ENCODE results near the gene DAGLA.
"Not testable (repeated sequence)": the region's sequence is repeated elsewhere in the genome, so short reads cannot be mapped to it uniquely, and the experiment has no call there.

DAGLA gene, protein sequence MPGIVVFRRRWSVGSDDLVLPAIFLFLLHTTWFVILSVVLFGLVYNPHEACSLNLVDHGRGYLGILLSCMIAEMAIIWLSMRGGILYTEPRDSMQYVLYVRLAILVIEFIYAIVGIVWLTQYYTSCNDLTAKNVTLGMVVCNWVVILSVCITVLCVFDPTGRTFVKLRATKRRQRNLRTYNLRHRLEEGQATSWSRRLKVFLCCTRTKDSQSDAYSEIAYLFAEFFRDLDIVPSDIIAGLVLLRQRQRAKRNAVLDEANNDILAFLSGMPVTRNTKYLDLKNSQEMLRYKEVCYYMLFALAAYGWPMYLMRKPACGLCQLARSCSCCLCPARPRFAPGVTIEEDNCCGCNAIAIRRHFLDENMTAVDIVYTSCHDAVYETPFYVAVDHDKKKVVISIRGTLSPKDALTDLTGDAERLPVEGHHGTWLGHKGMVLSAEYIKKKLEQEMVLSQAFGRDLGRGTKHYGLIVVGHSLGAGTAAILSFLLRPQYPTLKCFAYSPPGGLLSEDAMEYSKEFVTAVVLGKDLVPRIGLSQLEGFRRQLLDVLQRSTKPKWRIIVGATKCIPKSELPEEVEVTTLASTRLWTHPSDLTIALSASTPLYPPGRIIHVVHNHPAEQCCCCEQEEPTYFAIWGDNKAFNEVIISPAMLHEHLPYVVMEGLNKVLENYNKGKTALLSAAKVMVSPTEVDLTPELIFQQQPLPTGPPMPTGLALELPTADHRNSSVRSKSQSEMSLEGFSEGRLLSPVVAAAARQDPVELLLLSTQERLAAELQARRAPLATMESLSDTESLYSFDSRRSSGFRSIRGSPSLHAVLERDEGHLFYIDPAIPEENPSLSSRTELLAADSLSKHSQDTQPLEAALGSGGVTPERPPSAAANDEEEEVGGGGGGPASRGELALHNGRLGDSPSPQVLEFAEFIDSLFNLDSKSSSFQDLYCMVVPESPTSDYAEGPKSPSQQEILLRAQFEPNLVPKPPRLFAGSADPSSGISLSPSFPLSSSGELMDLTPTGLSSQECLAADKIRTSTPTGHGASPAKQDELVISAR

DNA sequence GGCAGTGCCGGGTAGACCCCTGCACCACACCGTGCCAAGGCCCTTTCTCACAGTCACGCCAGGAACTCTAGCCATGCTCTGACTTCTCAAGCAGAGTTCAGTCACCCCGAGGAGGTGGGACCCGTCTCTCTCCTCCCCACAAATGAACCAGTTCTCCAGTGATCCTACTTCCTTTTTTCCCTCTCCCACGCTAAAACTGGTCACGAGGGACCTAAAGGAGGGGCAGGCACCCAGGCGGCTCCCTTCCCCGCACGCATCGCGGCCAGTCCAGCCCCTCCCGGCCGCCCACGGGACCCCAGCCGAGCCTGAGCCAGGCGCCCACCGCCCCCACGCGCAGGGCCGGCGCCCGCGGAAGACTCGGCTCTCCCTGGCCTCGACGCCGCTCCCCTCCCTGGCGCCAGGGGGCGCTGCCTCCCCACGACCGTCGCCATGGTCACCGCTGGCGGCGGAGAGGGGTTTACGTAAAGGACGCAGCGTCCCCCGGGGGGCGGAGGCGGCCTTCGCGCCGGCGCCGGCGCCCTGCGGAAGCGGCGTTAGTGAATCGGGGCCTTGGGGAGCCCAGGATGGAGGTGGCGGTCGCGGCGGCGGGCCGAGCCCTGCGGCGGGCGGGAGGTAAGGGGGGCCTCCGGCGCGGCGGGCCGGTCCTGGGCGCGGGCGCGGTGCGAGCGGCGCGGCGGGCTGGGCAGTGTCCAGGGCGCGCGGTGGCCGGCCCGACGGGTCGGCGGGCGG is at the start of gene DAGLA:
Gene DAGLA, plus strand, starts transcription at position 499 of the 729 bp plus-strand sequence. CDS start 39,765 bp downstream, outside the sequence.
- DNase-seq = no peak

DNA sequence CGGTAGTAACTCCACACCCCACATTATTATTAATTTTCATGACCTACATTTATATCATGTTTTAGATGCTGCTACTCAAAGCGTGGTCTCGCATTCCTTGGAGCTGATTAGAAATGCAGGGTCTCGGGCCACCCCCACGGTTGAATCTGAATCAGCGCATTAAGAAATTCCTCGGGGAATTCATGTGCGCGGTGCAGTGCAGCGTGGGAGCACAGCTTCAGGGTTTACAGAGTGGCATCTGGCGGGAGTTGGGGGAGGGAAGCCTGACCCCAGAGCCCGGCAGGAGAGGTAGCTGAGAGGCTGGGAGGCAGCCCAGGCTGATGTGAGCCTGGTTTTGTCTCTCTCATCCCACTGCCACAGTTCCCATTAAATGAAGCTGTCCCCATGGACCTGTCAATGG is 48.1 kb upstream of the DAGLA start:
- DNase-seq = peak; percentile 16

DNA sequence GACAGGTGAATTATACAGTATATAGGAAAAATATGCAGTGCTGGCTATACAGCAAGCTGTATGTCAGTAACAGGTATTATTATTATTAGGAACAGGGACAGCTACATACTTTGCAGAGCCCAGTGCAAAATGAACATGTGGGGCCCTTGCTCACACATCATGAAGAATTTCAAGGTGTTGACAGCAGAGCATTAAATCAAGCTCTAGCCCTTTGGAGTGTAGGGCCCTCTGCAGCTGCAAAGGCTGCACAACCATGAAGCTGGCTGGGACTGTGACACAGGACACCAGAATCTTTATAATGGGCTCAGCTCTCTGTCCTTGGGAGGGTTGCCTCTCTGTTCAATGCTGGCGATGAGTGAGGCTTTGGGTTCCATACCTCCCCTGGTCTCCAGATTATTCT is 44.9 kb upstream of the DAGLA start:
- no peak for DNase-seq

DNA sequence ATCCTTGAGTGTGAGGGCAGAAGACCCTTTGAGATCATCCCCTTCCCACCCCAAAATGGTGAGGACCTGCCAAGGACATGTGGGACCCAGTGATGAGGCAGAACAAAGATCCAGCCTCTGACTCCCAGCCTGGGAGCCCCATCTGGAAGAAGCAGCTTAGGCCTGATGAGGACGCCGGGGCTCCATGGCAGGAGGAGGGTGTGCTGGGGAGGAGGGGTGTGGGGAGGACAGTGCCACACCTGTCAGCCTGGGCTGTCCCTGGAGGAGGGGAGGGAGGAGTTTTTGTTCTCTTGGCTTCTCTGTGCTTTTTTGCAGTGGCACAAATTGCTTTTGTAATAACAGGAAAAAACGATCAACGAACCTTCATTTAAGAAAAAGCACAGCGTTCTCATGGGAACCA is 44.4 kb upstream of the DAGLA start:
- DNase-seq = no peak

DNA sequence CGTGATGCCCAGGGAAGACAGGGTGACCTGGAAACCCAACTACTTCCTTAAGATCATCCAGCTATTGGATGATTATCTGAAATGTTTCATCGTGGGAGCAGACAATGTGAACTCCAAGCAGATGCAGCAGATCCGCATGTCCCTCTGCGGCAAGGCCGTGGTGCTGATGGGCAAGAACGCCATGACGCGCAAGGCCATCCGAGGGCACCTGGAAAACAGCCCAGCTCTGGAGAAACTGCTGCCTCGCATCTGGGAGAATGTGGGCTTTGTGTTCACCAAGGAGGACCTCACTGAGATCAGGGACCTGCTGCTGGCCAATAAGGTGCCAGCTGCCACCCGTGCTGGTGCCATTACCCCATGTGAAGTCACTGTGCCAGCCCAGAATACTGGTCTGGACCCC is 43.5 kb upstream of the DAGLA start:
- DNase-seq = no peak

DNA sequence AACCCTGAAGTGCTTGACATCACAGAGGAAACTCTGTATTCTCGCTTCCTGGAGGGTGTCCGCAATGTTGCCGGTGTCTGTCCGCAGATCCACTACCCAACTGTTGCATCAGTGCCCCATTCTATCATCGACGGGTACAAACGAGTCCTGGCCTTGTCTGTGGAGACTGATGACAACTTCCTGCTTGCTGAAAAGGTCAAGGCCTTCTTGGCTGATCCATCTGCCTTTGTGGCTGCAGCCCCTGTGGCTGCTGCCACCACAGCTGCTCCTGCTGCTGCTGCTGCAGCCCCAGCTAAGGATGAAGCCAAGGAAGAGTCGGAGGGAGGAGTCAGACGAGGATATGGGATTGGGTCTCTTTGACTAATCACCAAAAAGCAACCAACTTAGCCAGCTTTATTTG is 42.9 kb upstream of the DAGLA start:
- no peak for DNase-seq

DNA sequence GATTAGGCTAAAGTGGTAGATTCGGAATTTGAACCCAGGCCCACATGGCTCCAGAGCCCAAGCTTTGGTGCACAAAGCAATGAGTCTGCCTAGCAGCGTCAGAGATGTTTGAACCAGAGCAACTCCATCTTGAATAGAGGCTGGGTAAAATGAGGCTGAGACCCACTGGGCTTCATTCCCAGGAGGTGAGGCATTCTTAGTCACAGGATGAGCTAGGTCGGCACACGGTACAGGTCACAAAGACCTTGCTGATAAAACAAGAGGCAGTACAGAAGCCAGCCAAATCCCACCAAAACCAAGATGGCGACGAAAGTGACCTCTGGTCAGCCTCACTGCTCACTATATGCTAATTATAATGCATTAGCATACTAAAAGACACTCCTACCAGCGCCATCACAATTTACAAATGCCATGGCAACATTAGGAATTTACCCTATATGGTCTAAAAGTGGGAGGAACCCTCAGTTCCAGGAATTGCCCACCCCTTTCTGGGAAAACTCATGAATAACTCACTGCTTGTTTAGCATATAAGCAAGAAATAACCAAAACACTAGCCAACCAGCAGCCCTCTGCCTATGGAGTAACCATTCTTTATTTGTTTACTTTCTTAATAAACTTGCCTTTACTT is 40.3 kb upstream of the DAGLA start:
- no peak for DNase-seq

DNA sequence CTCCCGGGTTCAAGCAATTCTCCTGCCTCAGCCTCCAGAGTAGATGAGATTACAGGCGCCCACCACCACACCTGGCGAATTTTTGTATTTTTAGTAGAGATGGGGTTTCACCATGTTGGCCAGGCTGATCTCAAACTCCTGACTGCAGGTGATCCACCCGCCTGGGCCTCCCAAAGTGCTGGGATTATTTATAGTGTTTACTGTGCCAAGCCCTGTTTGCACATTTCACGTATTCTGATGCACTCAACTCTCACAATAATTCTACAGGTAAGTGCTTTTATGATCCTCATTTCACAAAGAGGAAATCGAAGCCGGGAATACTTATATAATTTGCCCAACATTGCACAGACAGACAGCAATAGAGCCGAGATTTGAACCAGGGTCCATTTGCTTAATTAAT is 38.0 kb upstream of the DAGLA start:
- no peak for DNase-seq

DNA sequence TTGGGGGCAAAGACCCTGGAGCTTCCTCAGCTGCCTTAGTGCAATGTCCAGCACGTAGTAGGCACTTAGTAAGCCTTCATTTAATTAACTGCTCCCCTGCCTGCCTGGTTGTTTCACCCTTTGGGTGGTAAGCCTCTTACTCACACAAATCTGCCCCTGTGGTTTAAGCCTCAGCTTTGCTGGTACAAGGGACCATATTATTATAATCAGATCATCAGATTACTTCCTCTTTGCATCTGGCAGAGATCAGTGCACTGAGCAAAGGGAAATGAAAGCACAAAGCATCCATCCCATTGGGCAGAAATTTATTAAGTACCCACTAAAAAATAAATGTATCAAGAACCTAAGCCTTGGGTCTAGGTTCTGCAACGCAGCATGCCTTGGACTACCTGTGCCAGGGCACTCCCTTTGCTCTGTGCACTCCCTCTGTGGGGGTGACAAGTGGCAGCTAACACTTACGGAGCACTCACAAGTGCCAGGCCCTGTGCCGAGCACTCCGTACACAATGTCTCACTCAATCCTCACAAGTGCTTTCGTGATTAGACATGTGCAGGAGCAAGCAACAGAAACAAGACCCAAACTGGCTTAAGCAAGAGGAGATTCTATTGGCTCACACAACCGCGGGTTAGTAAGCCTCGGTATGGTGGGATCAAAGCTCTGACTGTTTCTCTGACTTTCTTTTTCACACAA is 34.9 kb upstream of the DAGLA start:
- DNase-seq = no peak

DNA sequence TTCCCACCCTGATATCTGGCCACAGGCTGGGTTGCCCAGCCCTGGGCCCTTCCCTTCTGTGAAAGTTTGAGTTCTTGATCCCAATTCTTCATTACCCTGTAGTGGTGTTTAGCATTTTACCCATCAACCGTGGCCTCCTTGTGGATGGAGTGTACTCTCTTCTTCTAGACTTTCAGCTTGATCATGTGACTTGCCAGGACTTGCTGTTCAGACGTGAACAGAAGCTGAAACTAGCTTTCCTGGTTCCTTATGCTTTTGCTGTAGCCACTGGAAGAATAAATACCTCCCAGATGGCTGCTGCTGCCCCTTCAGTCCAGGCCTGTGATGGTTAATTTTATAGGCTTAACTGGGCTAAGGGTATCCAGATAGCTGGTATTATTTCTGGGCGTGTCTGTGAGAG is 32.7 kb upstream of the DAGLA start:
- no peak for DNase-seq

DNA sequence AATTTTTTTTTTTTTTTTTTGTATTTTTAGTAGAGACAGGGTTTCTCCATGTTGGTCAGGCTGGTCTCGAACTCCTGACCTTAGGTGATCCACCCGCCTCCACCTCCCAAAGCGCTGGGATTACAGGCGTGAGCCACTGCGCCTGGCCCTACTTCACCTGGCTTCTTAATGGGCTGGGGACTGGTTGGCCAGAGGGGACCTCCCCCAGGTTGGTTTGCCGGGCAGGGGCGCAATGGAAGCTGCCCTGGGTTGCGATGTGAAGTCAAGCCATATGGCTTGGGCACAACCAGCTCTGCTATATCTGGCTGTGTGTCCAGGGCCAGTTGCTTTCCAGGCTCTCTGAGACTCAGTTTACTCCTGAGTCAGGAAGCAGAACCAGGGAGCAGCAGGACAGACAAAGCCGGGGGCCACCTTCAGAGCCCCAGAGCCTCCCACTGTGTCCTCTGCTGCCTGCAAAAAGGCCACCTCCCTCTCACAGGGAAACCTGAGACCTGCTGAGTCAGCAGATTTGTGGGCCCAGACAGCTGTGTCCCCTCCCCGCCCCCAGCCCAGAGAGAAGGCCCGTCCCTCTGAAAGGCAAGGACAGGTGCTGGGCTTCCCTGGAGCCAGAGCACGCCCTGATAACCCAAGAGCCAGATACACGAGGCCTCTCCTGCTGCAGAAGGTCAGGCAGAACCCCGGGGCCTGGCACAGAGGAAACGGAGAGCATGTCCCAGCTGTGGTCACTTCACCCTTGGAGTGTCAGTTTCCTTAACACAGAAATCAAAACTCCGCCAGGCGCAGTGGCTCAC is 29.2 kb upstream of the DAGLA start:
- no peak for DNase-seq

DNA sequence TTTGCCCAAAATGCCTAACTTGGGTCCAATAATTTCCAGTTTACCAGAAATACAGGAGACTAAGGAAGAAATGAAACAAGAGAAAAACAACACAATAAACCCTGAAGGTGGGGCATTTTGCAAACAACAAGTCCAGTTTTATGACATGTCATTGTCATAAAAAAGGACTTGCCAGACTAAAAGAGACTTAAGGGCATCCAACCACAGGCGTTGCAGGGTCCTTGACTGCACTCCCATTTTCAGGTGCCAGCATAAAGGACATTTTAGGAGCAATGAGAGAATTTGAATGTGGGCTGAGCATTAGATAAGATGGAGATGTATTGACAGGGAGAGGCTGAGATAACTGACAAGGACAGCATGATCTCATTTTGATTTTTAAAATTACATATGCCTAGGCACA is 28.1 kb upstream of the DAGLA start:
- no peak for DNase-seq

DNA sequence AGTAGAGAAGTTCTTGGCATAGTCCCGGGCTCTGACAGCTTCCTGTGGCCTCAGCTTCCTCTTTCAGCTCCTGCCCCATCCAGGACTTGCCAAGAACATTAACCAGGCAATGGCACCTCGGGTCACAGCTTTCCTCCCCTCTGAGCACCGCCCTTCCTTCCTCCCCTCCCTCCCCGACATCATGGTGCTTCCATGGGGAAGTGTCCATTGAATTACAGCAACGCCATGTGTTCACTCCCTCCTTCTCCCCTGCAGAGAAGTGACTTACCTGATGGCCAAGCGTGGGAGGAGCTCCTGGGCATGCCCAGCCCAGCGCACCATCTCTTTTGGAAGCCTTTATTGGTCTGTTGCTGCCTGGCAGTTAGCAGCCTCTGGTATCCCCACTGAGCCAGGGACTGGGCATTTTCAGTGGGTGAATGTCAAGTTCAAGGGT is 25.8 kb upstream of the DAGLA start:
- DNase-seq = no peak

DNA sequence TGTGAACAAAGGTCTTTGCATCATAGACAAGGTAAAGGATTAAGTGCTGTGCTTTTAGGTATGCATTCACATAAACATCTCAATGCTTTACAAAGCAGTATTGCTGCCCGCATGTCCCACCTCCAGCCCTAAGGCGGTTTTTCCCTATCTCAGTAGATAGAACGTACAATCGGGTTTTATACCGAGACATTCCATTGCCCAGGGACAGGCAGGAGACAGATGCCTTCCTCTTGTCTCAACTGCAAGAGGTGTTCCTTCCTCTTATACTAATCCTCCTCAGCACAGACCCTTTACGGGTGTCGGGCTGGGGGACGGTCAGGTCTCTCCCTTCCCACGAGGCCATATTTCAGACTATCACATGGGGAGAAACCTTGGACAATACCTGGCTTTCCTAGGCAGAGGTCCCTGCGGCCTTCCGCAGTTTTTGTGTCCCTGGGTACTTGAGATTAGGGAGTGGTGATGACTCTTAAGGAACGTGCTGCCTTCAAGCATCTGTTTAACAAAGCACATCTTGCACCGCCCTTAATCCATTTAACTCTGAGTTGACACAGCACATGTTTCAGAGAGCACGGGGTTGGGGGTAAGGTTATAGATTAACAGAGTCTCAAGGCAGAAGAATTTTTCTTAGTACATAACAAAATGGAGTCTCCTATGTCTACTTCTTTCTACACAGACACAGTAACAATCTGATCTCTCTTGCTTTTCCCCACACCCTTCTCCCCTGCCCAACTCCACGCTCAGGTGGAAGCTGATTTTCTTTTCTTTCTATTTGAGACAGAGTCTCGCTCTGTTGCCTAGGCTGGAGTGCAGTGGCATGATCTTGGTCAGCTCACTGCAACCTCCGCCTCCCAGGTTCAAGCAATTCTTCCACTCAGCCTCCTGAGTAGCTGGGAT is 24.7 kb upstream of the DAGLA start:
- DNase-seq = not testable (repeated sequence)

DNA sequence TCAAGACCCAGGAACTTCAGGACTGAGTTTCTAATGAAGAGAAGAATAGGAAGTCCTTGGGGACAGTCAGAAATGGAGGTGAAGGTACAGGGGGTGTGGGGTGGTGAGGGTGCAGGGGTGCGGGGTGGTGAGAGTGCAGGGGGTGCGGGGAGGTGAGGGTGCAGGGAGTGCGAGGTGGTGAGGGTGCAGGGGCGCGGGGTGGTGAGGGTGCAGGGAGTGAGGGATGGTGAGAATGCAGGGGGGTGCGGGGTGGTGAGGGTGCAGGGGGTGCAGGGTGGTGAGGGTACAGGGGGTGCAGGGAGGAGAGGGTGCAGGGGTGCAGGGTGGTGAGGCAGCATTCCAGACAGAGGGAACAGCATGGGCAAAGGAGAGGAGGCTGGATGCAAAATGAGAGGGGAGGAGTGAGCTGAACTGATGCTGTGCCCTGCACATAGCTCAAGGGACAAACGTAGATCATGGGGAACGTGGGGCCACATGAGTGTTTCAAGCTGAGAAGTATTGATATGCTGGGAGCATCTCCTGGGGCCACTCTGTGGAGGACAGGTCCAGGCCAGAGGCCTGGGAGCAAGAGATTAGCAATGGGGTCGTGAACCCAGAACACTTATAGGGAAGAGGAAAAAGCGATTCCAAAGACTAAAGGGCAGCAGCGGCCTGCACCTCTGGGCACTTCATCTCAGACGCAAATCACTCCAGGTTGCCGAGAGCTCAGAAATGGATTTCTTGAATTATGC is 23.7 kb upstream of the DAGLA start:
- no peak for DNase-seq

DNA sequence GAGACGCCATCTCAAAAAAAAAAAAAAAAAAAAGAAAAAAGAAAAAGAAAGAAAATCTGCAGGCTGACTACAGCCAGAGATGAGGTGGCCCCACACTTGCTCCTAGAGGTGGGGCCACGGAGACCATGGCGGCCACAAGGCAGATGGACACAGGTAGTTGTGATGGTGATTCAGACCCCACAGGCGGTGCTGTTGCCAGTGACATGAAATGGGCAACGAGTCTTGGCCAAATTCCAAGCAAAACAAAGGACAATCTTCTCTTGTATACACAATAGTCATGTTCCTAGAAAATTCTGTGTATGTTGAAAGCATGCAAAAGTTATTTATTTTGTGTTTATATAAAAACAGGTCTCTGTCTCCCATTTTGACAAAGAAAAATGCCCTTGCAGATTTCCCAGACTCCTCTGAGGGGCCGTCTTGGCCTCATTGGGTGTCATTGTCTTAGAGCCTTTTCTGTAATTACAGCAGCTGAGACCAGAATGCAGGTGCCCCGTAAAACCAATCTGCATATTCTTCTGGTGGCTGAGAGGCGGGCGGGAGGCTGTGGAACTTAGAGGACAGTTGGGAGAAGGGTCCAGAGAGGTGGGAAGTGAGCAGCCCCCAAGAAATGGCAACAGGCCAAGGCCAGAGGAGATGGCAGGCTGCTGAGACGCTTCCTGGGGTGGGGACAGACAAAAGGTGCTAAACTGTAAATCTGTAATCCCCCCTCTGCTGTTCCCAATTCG is 22.5 kb upstream of the DAGLA start:
- no peak for DNase-seq

DNA sequence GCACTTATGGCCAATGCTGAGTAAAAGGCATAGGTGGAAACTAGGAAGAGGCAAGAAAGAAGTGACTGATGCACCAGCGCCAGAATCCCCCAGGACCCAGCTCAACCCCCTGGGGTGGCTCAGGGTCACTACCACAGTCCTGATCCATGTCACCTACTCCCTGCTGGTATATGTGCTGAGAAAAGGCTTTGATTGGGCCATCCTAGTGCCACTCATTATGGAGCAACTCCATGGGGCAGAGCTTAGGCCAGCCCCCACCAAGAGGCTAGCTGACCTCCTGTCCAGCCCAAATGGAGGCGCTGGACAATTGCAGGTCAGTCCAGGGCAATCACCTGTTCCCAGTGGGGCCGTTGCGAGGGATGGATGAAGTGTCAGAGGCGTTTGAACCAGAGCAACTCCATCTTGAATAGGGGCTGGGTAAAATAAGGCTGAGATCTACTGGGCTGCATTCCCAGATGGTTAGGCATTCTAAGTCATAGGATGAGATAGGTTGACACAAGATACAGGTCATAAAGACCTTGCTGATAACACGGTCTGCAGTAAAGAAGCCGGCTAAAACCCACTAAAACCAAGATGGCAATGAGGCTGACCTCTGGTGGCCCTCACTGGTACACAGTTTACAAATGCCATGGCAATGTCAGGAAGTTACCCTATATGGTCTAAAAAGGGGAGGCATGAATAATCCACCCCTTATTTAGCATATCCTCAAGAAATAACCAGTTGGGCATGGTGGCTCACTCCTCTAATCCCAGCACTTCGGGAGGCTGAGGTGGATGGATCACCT is 20.6 kb upstream of the DAGLA start:
- no peak for DNase-seq

DNA sequence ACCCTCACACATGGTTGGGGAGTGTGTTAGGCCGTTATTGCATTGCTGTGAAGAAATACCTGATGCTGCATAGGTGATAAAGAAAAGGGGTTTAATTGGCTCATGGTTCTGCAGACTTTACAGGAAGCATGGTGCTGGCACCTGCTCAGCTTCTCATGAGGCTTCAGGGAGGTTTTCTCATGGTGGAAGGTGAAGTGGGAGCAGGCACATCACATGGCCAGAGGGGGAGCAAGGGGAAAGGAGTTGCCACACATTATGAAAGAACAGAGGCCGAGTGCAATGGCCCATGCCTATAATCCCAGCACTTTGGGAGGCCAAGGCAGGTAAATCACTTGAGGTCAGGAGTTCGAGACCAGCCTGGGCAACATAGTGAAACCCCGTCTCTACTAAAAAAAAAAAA is 19.2 kb upstream of the DAGLA start:
- not testable (repeated sequence) for DNase-seq

Data from kidney glomerular epithelial cell (primary cell).